HG03095 (cell line): ENCODE measurements around the gene CHST7.
"Not testable (repeated sequence)": the region's sequence is repeated elsewhere in the genome, so short reads cannot be mapped to it uniquely, and the experiment has no call there.

Source experiments
- ATAC-seq: cut with Tn5 transposase; IDR thresholded peaks from one replicate; pipeline ENCODE4 v1.9.1; 2021; ENCODE audit warnings: moderate library complexity; ENCODE audit not compliant: unreplicated experiment

CHST7 gene, protein sequence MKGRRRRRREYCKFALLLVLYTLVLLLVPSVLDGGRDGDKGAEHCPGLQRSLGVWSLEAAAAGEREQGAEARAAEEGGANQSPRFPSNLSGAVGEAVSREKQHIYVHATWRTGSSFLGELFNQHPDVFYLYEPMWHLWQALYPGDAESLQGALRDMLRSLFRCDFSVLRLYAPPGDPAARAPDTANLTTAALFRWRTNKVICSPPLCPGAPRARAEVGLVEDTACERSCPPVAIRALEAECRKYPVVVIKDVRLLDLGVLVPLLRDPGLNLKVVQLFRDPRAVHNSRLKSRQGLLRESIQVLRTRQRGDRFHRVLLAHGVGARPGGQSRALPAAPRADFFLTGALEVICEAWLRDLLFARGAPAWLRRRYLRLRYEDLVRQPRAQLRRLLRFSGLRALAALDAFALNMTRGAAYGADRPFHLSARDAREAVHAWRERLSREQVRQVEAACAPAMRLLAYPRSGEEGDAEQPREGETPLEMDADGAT

DNA sequence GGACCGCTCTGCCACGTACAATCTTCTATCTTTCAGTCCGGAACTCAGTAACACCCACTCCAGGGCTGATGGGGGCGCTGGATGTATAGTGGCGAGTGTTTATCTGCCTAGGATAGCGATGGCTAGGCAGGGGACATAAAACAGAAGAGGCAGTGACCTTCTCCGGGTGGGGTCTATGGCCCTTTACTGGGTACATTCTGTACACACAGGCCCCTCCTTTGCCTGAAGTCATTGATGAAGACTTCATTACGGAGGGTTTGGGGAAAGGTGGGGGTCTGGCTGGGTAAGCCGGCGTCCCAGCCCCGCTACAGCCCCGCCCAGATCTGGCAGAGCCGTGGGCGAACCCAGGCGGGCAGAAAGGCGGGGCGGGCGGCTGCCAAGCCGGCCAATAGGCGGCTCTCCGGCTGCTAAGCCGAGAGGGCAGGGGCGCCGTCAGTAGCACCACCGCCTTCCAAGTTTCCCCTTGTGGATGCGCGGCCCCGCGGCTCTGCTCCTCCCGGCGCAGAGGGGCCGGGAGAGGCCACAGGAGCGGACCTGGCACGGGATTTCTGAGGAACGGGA is at the start of gene CHST7:
Gene CHST7 (plus strand): TSS at position 435 of the 561 bp plus-strand sequence. CDS start 167 bp downstream, outside the sequence.
- peak; percentile 33 for ATAC-seq

DNA sequence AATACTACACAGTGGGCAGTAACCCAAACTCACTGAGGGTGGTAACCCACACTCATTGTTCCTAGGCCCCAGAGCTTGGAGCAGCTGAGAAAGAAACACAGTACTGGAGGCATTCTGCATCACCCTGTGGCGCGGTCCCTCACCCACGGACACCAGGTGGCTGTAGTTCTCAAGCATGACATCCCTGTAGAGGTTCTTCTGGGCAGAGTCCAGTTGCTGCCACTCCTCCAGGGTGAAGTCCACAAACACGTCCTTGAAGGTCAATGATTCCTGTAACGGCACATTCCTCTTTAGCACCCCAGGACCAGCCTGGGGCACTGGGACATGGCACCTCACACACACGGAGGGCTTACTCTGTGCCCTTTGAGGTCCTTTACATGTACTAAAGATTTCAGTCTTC is 44.9 kb upstream of the CHST7 start:
- not testable (repeated sequence) for ATAC-seq

DNA sequence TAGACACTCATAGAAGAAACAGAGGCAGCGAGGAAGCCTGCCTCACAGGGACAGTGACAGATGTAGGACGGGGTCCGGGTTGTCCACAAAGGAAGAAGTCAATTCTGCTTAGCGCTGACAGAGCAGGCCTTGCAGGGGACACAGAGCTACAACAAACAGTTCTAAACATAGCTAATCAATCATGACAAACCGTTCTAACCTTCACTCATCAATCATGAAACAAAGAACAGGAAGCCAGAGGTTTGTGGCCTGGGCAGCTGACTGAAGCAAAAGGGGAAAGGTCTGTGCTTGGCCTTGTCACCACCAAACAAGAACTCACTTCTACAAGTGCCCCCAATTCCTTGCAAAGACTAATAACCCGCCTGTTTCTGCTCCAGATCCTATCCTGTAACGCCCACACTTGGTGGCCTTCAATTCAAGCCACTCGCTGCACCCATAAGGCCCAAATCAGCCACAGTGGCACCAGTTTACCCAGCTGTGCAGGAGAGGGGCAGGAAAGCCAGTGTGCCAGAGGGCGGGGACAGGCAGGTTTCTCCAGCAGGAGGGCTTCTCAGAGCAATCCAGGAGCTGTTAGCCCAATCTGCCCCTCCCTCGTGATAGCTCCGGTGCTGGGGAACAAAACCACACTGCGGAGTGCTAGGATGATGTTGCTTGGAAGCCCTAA is 43.7 kb upstream of the CHST7 start:
- ATAC-seq, result not testable (repeated sequence)

DNA sequence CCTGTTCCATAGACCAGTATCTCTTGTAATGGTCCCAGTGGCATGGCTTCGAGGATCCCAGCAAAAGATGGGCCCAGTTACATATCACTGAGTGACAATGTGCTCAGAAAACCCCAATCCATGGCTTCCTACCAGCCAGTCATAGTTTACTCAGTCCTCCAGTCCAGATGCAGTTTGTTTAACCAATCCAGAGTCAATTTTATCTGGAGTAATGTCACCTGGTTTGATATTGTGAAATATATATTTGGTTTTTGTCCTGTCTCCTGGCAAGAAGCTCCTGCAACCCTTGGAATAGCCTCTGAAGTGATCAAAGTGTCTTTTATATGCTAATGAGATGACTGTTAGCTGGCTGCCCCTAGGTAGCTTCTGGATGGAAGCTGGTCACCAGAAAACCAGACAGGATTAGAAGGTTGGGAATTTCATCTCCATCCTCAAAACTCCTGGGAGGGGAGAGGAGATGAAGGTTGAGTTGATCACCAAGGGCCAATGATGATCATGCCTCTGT is 43.1 kb upstream of the CHST7 start:
- not testable (repeated sequence) for ATAC-seq

DNA sequence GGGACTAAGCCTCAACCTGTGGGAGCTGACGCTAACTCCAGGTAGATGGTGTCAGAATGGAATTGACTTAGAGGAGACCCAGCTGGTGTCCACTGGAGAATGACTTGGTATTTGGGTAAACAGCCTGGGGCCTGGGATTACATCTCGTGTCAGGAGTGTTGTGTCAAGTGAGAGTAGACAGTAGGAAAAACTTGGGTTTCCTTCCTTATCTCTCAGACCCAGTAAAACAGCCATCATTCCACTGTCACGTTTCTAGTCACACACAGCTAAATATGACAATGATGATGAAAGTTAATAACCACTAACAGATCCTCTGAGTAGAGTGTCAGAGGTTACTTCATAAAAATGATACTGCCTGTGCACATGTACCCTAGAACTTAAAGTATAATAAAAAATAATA is 42.1 kb upstream of the CHST7 start:
- no peak for ATAC-seq

DNA sequence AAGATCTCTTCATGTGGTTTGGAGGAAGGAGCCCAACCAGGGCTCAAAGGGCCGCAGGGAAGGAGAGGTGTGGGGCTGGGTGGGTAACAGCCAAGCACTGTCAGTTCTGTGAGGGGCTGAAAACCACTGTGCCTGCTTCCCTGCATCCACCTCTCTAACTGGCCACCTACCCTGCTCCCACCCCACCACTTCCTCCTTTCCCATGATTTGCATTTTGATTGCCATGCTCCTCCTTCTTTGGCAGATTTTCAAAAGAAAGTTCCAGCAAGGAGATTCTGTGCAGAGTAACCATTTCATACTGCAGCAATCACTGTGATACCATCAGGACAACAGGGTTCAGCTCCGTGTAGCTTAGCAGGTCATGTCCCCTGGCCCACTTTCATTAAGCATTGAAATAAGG is 30.1 kb upstream of the CHST7 start:
- ATAC-seq, result no peak

DNA sequence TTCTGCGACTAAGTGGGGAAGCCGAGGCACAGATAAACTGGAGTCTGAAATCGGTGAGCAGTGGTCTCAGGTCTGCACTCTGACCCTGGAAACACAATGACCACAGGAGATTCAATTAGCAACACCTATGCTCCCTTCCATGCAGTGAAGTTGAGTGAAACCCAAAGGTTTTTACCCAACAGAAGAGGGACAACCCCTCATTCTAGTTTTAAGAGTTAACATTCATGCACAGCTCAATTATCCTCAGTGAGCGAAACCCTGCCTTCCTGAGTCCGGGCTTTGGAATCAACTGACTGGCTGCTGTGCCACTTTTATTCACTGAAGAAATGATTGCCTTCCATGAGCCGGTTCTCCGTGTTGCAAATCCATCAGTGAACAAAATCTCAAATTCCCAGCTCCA is 29.0 kb upstream of the CHST7 start:
- ATAC-seq, result not testable (repeated sequence)

DNA sequence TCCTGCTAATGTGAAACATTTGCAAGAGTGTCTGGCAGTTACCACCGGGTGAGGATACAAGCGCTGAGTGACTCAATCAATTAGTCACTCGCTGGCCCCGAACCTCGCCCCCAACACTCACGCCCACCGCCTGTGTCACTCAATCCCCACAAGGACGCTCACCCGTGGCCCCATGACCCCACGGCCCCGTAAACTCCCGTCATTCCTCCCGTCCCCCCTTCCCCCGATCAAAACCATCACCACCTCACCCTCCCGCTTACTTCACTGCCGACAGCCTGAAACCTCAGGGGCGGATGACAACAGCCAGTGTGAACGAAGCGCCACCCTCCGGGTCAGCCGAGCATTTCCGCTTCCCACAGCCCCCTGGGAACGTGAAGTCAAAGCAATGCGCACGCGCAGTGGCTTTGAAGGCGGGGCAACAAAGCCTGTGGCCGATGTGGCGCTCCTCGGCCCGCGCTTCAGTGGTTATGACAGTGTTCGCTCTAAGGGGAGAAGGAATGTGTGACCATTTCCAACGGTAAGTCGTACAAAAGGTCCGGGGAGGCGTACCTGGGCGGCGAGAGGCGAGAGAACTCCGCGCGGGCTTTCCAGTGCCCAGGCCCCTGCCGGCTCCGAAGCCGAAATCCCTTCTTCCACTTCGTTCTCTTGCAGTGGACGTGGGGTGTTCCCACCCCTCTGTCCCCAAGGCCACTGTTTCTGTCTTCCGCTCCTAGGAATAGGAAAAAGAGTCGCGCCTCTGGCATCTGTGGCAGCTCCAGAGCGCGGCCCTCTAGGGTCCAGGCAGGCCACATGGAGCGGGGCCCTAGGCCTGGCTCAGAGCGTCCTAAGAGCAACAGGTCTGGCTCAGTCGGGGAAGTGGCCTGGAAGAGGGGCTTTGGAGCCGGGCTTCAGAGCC is 28.2 kb upstream of the CHST7 start, which contains the start of gene ZNF674:
Gene ZNF674 (minus strand): TSS at position 311 of the 895 bp plus-strand sequence. CDS start 3,334 bp downstream, outside the sequence.
- peak; percentile 80 for ATAC-seq

DNA sequence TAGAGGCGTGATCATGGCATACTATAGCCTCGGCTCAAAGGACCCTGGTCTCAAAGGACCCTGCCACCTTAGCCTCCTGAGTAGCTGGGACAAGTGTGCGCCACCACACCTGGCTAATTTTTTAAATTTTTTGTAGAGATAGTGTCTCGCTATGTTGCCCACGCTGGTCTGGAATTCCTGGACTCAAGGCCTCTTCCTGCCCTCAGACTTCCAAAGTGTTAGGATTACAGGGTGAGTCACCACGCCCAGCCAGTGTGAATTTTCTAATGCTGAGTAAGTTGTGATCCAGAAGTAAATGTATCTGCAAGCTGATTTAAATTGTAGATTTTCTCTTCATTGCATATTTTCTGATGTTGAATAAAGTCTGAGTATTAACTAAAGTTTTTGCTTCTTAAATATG is 25.7 kb upstream of the CHST7 start:
- ATAC-seq, result no peak

DNA sequence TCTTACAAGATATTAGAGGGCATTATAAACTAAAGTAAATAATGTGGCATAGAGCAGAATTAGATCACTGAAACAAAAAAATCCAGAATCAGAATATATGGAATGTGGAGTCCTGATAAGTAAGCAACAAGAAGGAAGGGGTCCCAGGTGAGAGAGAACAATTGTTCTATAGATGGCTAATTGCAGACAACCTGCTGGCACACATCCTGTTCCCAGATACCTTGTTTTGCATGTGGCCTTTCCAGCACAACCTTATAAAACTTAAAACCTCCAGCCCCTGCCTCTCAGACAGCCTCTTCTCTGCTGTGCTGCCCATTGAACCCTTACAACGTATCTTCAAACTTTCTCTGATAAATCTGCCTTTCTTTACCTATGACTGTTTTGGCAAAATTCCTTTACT is 23.7 kb upstream of the CHST7 start:
- no peak for ATAC-seq

DNA sequence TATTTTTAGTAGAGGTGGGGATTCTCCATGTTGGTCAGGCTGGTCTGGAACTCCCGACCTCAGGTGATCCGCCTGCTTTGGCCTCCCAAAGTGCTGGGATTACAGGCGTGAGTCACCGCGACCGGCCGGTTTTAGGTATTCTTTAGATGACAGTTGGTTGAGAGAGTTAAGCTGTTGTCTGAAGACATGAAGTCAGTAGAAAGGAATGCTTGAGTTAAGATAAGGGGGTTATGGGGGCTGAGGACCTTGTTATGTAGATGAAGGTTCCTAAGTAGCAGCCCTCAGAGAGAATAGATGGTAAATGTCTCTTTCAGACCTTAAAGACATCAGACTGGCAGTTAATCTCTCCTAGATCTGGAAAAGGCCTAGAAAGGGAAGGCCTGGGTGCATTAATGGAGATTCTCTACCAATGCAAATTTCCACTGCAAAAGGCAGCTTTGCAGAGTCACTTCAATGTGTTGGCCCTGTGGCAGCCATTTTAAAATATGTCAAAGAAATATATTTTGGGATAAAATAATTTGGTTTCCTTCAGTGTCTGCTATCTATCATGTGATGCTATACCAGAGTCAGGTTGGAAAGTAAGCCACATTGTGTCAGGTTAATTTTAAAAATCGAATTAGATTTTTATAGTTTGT is 22.0 kb upstream of the CHST7 start:
- ATAC-seq, result no peak

DNA sequence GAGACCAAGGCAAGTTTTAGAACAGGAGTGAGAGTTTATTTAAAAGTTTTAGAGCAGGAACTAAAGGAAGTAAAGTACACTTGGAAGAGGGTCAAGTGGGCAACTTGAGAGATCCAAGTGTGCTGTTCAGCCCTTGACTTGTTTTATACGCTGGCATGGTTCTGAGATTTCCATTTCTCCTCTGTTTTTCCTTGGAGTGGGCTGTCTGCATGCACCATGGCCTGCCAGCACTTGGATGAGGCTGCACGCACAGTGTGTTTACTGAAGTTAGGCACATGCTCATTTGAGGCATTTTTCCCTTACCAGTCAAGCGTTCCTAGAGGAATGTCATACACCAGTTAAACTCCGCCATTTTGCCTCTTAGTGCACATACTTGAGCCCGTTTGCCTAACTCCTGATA is 19.6 kb upstream of the CHST7 start:
- no peak for ATAC-seq

DNA sequence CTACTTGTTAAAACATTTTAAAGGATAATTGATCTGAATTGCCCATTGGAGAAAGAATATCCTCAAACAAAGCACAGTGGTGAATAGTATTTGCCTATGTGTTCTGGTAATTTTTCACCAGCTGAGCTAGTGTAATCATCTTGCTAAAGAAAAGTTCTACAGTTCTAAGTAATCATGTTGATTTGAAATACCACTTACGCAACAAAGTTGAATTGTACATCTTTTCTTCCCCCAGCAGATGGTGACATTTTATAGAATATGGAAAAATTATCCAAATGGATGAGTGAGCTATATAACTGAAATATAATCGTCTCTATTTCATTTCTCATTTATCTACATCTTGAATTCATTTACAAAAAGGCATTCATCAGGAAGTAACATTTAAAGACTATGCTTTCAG is 18.6 kb upstream of the CHST7 start:
- no peak for ATAC-seq

DNA sequence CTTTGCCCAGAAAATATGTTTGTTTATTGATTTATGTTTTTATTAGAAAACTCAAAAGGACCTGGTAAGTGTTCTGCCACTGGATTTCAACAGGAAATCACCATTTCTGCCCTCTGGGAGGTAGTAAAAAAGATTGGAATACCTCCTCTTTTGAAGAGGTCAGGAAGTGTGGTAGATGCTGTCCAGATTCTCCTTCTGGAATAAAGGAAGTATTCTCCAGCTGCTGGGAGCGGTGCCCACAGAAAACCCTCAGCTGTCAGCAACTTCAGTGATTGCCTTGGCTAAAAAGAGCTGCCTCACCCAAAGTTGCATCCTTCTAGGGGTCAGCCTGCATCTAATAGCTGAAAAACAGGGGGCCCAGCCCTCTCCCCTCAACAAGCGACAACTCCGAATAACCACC is 14.5 kb upstream of the CHST7 start:
- no peak for ATAC-seq

DNA sequence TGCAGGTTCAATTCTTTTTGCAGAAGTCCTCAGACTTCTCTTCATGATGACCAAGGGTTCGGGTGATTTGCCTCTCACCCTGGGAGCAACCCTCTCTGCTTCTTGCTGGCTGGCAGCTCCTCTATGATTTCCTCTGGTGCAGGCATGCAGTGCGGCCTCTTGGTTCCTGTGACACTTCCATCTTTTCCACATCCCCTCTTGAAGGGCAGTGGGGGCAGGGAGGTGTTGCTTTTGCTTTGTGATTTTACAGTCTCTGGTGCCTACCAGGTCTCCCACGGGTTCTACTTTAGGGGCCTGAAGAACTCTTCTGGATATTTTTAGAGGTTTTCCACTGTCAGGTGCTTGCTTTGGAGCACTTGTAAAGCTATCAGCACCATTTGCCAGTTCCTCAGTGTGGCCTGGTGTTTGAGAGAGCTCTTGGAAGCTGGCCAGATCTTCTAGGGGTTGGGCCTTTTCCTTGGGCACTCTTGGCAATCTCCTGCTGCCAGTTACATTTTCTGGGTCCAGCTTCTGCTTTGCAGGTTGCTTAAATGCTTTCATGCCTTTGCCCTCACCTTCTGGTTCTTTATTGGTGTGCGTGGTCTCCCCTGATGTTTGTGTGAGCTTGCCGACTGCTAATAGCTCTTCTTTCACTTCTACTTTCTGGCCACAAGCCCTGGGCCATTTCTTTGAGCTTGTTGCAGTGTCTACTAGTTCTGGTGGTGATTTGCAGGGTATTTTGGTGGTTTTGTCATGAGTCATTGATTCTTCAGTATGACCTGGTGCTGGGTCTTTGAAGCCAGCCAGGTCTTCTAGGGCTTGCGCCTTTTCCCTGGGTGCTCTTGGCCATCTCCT is 11.5 kb upstream of the CHST7 start:
- ATAC-seq, result peak; percentile 98

DNA sequence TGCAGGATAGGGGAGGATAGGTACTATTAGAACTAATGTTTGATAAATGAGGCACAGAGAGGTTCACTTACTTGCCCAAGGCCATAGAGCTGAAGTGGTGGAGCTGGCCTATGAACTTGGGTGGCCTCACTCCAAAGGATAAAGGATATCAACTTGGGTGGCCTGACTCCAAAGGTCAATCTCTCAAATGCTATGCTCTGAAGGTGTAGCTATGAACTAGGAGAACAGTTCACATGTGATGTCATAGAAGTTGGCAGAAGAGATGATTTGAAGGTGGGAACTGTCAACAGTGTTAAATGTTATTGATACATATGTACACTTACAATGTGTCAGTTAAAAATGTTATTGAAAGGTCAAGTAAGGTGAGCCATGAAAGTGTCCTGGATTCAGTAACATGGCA is 6.2 kb upstream of the CHST7 start:
- no peak for ATAC-seq

DNA sequence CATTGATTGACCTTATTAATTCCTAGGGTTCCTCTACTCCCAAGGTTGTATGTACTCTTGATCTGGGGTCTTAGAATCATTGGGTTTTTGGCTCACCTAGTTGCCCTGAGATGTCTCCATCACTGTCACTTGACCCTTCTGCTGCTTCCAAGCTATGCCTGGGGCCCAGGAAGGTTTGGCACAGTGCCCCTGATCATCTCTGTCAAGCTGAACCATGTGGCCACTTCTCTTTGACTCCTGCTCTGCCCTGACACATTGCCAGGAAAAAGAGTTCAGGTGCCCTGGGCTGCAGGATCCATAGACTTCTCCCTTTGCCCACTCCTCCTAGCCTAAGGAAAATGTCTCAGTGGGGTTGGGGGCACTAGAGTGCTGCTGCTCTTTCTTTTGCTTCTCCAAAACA is 3.9 kb upstream of the CHST7 start:
- ATAC-seq, result no peak

DNA sequence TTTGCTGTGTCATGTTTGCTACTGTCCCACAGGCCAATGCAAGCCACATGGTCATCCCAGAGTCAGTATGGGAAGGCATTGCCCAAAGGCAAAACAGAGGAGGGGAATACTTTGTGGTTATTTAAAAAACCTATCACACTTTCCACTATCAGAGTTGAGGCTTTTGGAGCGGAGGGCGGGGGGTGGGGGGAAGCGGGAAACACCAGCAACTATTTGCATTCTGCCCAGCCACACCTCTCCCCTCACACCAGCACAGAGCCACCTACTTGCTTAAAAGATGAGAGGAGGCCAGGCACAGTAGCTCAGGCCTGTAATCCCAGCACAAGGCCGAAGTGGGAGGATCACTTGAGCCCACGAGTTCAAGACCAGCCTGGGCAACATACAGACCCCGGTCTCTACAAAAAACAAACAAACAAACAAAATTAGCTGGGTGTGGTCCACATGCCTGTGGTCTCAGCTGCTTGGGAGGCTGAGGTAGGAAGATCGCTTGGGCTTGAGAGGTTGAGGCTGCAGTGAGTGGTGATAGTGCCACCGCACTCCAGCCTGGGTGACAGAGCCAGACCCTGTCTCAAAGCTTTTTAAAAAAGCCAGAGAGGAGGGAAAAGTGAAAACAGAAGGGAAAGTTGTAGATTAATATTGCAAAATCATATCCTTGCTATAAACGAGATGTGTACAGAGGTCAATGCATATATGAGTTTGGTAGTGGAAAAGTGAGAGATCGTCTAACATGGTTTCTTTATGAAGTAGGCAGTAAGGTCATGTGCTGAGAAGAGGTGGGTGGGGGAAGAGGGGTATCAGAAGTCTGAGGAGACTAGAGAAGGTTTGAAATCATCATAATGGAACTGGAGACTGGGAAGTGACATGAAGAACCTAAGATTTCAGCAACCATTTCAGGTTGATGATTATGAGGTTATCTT is 1.9 kb upstream of the CHST7 start:
- no peak for ATAC-seq
